HG03108 (cell line): ENCODE measurements around the gene PNISR.

ENCODE experiments used
- ATAC-seq: cut with Tn5 transposase; IDR thresholded peaks from one replicate; pipeline ENCODE4 v1.9.1; 2021; ENCODE audit warnings: moderate library complexity; ENCODE audit not compliant: unreplicated experiment

Gene PNISR

DNA sequence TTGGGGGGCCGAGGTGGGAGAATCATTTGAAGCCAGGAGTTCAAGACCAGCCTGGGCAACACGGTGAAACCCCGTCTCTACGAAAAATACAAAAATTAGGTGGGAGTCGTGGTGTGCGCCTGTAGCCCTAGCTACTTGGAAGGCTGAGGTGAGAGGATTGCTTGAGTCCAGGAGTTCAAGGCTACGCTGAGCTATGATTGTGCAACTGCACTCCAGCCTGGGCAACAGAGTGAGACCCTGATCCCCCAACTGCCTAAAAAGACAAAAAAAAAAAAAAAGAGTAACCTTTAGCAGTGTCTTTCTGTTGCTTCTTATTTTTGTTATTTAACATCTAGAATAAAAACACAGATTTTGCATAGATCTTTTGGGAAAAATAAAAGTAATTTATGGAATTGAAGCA is 18.0 kb downstream of the PNISR start:
- ATAC-seq, result no peak

- ATAC-seq, result no peak
Observed at GRCh38 chr6:99402448-99402847, 22.7 kb downstream of the PNISR start.

DNA sequence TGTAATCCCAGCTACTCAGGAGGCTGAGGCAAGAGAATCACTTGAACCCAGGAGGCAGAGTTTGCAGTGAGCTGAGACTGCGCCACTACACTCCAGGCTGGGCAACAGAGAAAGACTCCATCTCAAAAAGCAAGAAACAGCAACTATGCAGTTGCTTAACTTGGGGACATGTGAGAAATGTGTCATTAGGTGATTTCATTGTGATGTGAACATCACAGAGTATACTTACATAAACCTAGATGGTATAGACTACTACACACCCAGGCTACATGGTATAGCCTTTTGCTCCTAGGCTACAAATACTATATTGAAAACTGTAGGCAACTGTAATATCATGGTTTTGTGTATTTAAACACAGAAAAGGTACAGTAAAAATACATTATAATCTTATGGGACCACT is 27.8 kb downstream of the PNISR start:
- no peak for ATAC-seq

GRCh38 chr6:99393698-99394531 is 31.2 kb downstream of the PNISR start, which contains the start of gene COQ3:
Gene COQ3 (minus strand): TSS chr6:99394195. CDS start chr6:99394179, 16 bp downstream.
- ATAC-seq, result peak; percentile 78

DNA sequence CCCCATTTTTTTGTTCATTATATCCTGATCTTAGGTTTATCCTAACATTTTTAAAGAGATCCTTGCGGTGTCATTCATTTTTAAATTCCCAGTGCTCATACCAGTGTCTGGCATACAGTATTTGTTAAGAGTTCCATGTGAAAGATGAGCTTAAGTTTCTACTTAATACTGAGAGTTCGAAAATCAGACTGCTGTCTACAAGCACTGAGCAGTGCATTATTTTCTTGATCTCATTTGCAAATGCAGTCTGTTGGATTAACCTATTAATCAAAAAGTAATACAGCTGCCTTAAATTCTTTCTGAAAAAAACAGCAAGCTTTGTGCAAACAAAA is 31.8 kb downstream of the PNISR start:
- ATAC-seq, result peak; percentile 24

- ATAC-seq, result no peak
Observed at GRCh38 chr6:99390896-99391295, 34.2 kb downstream of the PNISR start.

DNA sequence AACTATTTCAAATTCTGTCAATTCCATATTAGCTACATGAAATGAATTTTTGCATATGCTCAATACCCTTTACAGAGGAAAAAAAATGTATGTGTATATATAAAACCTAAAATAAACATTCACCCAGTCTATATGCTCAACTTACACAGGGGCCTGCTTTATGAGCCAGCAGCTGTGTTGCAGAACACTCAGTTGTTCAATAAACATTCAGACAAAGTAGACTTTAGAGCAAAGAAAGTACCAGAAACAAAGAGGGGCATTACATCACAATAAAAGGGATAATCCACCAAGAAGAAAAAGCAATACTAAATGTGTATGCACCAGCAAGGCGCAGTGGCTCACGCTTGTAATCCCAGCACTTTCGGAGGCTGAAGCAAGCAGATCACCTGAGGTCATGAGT is 40.6 kb downstream of the PNISR start:
- ATAC-seq, result no peak

- ATAC-seq, result no peak
Observed at GRCh38 chr6:99378636-99379035, 46.5 kb downstream of the PNISR start.

- no peak for ATAC-seq
Observed at GRCh38 chr6:99369533-99369932, 55.6 kb downstream of the PNISR start.

GRCh38 chr6:99366852-99367251 is 58.3 kb downstream of the PNISR start:
- ATAC-seq, result no peak

DNA sequence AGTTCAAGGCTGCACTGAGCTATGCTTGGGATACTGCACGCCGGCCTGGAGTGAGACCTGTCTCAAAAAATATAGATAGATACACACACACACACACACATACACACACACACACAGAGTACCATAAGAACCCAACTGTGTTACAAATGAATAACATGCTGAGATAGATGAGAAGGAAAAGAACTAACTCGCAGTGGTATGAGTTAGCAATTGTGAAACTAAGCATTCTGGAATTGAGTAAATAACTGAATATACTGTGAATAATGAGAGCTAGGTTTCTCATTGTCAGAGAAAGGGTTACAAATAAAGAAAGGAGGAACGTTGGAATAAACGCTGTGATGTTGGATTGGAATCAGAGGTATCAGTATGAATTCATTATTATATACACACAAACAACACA is 61.1 kb downstream of the PNISR start:
- peak; percentile 72 for ATAC-seq

DNA sequence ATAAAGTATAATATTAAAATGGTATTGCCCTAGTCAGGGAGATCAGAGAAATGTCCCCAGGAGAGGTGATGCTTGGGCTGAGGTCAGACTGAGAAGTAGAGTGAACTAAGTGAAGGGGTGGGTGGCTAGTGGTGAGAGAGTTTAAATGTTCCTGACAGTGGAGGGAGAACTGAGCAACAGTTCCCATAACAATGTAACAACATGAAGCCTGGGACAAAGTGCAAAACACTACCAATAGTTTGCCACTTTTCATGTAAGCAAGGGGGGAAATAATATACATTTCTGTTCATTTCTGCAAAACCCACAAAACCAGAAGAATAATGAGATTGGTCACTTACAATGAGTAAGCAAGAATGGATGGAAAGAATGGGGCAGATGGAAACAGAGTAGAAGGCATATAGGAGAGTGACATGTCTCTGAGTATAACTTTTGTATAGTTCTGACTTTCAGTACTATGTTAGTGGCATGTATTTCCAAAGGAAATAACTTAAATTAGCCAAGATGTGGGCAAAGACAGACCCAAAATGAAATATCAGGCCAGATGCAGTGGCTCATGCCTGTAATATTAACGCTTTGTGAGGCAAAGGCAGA is 62.3 kb downstream of the PNISR start:
- no peak for ATAC-seq

DNA sequence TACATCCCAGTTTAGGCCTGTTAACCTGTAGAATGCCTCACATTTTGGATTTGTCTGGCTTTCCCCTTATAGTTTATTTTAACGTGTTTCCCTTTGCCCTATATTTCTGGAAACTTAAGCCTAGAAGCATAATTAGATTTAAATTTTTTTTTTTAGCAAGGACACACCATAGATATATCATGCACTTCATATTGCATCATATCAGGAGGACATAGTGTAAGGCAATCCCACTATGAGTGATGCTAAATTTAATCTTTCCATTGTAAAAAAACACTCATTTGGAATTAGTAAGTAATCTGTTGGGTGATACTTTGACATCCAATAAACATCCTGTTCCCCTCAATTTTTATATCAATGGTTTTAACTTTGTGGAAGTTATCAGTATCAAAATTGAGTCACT is 65.3 kb downstream of the PNISR start:
- ATAC-seq, result no peak

- no peak for ATAC-seq
Observed at GRCh38 chr6:99356641-99357040, 68.5 kb downstream of the PNISR start.

GRCh38 chr6:99354983-99355382 is 70.1 kb downstream of the PNISR start:
- ATAC-seq, result no peak

DNA sequence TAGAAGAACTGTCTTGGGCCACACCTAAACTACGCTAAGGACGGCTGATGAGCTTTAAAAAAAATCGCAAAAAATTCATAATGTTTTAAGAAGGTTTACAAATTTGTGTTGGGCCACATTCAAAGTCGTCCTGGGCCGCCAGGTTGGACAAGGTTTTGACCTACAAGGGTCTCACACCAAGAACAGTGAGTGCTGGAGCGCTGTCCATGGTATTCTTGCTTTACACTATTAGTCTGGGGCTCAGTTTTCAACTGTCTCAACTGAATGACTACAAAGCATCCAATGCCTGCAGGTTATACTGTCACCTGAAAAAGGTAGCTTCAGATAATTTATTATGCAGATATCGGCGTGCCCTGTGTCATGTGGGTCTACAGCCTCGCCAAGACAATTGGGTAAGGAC is 72.0 kb downstream of the PNISR start:
- no peak for ATAC-seq

DNA sequence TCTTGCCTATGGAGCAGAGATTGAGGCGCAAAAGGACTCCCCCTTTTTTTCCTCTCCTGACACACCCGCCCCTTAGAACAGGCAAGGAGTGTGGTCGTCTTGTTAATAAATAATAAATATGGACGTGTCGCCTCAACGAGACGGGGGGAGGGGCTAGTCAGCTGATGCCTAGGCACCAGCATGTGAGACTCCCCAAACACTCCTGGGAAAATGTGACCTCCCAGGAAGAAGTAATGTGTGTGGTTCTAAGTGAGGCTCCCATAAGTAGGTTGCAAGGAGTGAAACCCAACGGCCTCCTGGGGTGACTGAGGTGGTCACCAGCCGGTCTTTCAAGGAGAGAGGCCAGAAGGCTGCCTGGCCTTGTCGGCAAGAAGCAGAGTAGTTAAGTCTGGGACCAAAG is 74.5 kb downstream of the PNISR start:
- no peak for ATAC-seq

- peak; percentile 56 for ATAC-seq
Observed at GRCh38 chr6:99349171-99350141, 75.7 kb downstream of the PNISR start, which contains the start of gene FAXC. Gene FAXC (minus strand): TSS chr6:99349674. CDS start chr6:99349372, 302 bp downstream.

GRCh38 chr6:99348288-99349170 is 76.6 kb downstream of the PNISR start:
- no peak for ATAC-seq
